Upper lobe of left lung (tissue), 6 donors: ENCODE results near the gene DLL3. TPM values are rescaled to one million over a fixed set of nuclear protein-coding genes. Genes with fewer than 3 reads are reported as not detected.

Source experiments
- ATAC-seq, 2 donors: fragments of 200-7000 bp; cut with Tn5 transposase; one replicate each; pipeline ENCODE4 v1.9.1; 2022; ENCODE audit warnings: mild to moderate bottlenecking in 2 of 2, moderate library complexity in 2 of 2; ENCODE audit not compliant: low FRiP score in 2 of 2
- DNase-seq, 2 donors: peaks; one replicate each; pipeline ENCODE4 v3.0.0-alpha.2; 2019 to 2020
- H3K27ac ChIP-seq, 4 donors: fragments of 200-600 bp; sonication (generic); one replicate each; pipeline ENCODE4 v1.5.1; 2016 to 2019
- H3K27me3 ChIP-seq, 4 donors: fragments of 200-600 bp; sonication (generic); one replicate each; pipeline ENCODE4 v1.5.1; 2017 to 2019
- H3K36me3 ChIP-seq, 4 donors: fragments of 200-600 bp; sonication (generic); one replicate each; pipeline ENCODE4 v1.5.1; 2016 to 2019
- H3K4me1 ChIP-seq, 4 donors: fragments of 200-600 bp; sonication (generic); one replicate each; pipeline ENCODE4 v1.5.1; 2018 to 2019
- H3K4me3 ChIP-seq, 4 donors: fragments of 200-600 bp; sonication (generic); one replicate each; pipeline ENCODE4 v1.5.1; 2017 to 2019; ENCODE audit warnings: mild to moderate bottlenecking in 2 of 4, moderate library complexity in 1 of 4
- H3K9me3 ChIP-seq, 4 donors: fragments of 200-600 bp; sonication (generic); one replicate each; pipeline ENCODE4 v1.5.1; 2018 to 2019
- CTCF ChIP-seq, 6 experiments: fragments of 450-650 bp in 4 of 6; fragments of 200-600 bp in 2 of 6; sonication (generic) in 2 of 6; IDR thresholded peaks; one replicate each; pipeline ENCODE4 v1.5.1; 2016 to 2019; ENCODE audit warnings: antibody characterized with exemption in 6 of 6
- EP300 ChIP-seq, 4 donors: sonication (generic); formaldehyde crosslinking; IDR thresholded peaks; one replicate each; pipeline ENCODE4 v1.5.1; 2017; ENCODE audit warnings: antibody characterized with exemption in 4 of 4, control low read depth in 2 of 4
- POLR2A ChIP-seq, 4 donors: fragments of 450-650 bp; IDR thresholded peaks; one replicate each; pipeline ENCODE4 v1.5.1; 2016 to 2017; ENCODE audit warnings: antibody characterized with exemption in 4 of 4, mild to moderate bottlenecking in 2 of 4
- POLR2AphosphoS5 ChIP-seq, 2 donors: sonication (generic); formaldehyde crosslinking; IDR thresholded peaks; one replicate each; pipeline ENCODE4 v1.5.1; 2017; ENCODE audit warnings: antibody characterized with exemption in 2 of 2
- WGBS, 2 donors: methylation state at CpG; one replicate each; pipeline ENCODE4 v1.1.5; 2017 to 2018; 5-methylcytosine and 5-hydroxymethylcytosine counted together
- total RNA-seq, 6 donors: library from RNA; depleted of rRNA in 4 of 6; stranded (reverse); fragments of >200 nt in 4 of 6; gene quantifications; one replicate each; pipeline versions ENCODE4 v1.1.0 to v1.2.1, GENCODE V29; 2016 to 2021
- donor health status: DM: no; HTN: no; CAD: no; lungs with moderate emphysema.
- donor health status: DM: no; HTN: yes; CAD: no; lungs with severe emphysema.

DLL3 gene
- total RNA-seq, 6 donors from 2014 or later: not detected

GRCh38 chr19:39465956-39466747 lies 32.6 kb upstream of the DLL3 start:
- TF ChIP-seq EP300 (IDR thresholded peaks at IDR 0.05): no peak
- TF ChIP-seq POLR2A (IDR thresholded peaks at IDR 0.05): no peak
- TF ChIP-seq CTCF (IDR thresholded peaks at IDR 0.05): no peak
- TF ChIP-seq POLR2AphosphoS5 (IDR thresholded peaks at IDR 0.05): no peak
- H3K27me3 ChIP-seq: no peaks in the 10 kb centered on the region
- no peaks in the 10 kb centered on the region for H3K9me3 ChIP-seq
- WGBS, 2 donors: 95 to 97% methylated on average over 18 of the region's 18 CpGs
- H3K36me3 ChIP-seq: peaks cover 49 to 95% (median 78%) of the 10 kb centered on the region in 4 donors
- no peak overlapping the region for H3K4me3 ChIP-seq
- DNase-seq (no peak), ATAC-seq (no peak)
- no peak overlapping the region for H3K27ac ChIP-seq
- H3K4me1 ChIP-seq: no peaks in the 10 kb centered on the region

GRCh38 chr19:39467941-39468340 lies 30.8 kb upstream of the DLL3 start:
- no peaks in the 10 kb centered on the region for H3K4me1 ChIP-seq
- H3K36me3 ChIP-seq: peaks cover 63 to 98% (median 88%) of the 10 kb centered on the region in 4 donors
- no peak for TF ChIP-seq POLR2AphosphoS5 (IDR thresholded peaks at IDR 0.05)
- no peak for TF ChIP-seq EP300 (IDR thresholded peaks at IDR 0.05)
- TF ChIP-seq CTCF (IDR thresholded peaks at IDR 0.05): no peak
- H3K27me3 ChIP-seq: no peaks in the 10 kb centered on the region
- WGBS, 2 donors: 96% methylated on average over 7 of the region's 7 CpGs; no CpG with 5 or more reads in 1 of the 2 donors
- H3K9me3 ChIP-seq: no peaks in the 10 kb centered on the region
- no peak for DNase-seq
- ATAC-seq: no peak
- H3K27ac ChIP-seq: no peak overlapping the region
- no peak overlapping the region for H3K4me3 ChIP-seq

GRCh38 chr19:39469036-39469435 lies 29.7 kb upstream of the DLL3 start:
- peaks cover 72 to 100% (median 97%) of the 10 kb centered on the region in 4 donors for H3K36me3 ChIP-seq
- no peaks in the 10 kb centered on the region for H3K4me1 ChIP-seq
- H3K27ac ChIP-seq: no peak overlapping the region
- no peaks in the 10 kb centered on the region for H3K9me3 ChIP-seq
- H3K4me3 ChIP-seq: no peak overlapping the region
- TF ChIP-seq CTCF (IDR thresholded peaks at IDR 0.05) (no peak), EP300 (IDR thresholded peaks at IDR 0.05) (no peak), POLR2AphosphoS5 (IDR thresholded peaks at IDR 0.05) (no peak), POLR2A (IDR thresholded peaks at IDR 0.05) (no peak)
- whole genome bisulfite sequencing, 2 donors: 89 to 93% methylated on average over 11 of the region's 11 CpGs
- DNase-seq (no peak), ATAC-seq (no peak)
- no peaks in the 10 kb centered on the region for H3K27me3 ChIP-seq

GRCh38 chr19:39469567-39469966 lies 29.2 kb upstream of the DLL3 start:
- ATAC-seq (no peak), DNase-seq (no peak)
- Histone ChIP-seq H3K27me3 (no peaks in the 10 kb centered on the region), H3K9me3 (no peaks in the 10 kb centered on the region), H3K4me3 (no peak overlapping the region), H3K4me1 (no peaks in the 10 kb centered on the region), H3K36me3 (peaks cover 73 to 100% (median 99%) of the 10 kb centered on the region in 4 donors), H3K27ac (no peak overlapping the region)
- 88 to 89% methylated on average over 6 of the region's 6 CpGs for WGBS, 2 donors
- no peak for TF ChIP-seq CTCF (IDR thresholded peaks at IDR 0.05)
